Activated gamma-delta T cell (primary cell): ENCODE measurements around the gene DOCK2.

ENCODE experiments used
- DNase-seq: peaks from one replicate; lab custom pipeline; 2025; lab: John Stamatoyannopoulos, UW

Gene DOCK2

DNA sequence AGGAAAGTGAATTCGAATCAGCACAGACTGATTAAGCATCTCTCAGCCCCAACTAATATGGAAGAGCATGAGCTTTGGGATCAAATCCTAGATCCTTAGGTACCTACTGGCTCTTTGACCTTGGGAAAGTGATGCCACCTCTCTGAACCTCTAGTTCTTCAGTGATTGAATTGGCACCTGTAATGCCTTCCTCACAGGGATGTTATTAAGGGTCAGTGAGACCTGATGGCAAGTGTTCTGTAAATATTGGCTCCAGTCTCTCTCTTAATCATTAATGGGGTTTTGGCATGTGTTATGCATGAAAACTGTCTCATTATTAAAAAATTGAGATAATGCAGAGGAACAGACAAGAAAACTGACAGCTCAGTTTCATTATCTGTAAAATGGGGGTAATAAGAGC is 227.4 kb downstream of the DOCK2 start:
- no peak for DNase-seq

DNA sequence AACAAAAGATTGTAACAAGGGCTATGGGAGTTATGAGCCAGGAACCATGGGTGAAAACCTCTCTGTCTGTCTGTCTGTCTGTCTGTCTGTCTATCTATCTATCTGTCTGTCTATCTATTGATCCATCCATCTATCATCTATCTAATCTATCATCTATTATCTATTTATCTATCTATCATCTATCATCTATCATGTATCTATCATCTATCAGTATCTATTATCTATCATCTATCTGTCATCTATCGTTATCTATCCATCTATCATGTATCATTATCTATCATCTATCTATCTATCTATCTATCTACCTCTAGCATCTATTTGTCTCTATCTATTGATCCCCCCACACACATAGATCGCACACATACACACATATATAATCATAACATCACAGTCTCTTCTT is 230.3 kb downstream of the DOCK2 start:
- no peak for DNase-seq

GRCh38 chr5:169869066-169869465 is 232.0 kb downstream of the DOCK2 start:
- no peak for DNase-seq

DNA sequence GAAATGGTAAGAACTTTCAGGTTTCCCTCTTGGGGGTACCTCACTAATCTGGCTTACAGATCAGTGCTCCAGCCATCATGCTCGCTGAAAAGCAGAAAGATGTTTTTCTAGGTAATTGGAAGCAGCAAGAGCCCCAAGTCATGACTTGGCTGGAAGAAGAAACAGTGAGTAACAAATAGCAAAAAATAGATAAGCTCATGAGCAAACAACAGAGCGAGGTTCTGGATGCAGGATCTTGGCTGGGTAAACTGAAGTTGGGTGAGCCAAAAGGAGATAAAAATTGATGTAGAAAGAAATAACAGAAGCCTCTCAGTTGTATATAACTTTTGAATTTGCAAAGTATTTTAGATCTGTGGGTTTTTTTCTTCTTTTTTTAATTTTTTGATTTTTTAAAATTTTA is 233.1 kb downstream of the DOCK2 start:
- no peak for DNase-seq

GRCh38 chr5:169871826-169872490 is 234.9 kb downstream of the DOCK2 start:
- DNase-seq = no peak

- DNase-seq = no peak
Observed at GRCh38 chr5:169873642-169874041, 236.6 kb downstream of the DOCK2 start.

- DNase-seq = no peak
Observed at GRCh38 chr5:169874621-169875020, 237.5 kb downstream of the DOCK2 start.

DNA sequence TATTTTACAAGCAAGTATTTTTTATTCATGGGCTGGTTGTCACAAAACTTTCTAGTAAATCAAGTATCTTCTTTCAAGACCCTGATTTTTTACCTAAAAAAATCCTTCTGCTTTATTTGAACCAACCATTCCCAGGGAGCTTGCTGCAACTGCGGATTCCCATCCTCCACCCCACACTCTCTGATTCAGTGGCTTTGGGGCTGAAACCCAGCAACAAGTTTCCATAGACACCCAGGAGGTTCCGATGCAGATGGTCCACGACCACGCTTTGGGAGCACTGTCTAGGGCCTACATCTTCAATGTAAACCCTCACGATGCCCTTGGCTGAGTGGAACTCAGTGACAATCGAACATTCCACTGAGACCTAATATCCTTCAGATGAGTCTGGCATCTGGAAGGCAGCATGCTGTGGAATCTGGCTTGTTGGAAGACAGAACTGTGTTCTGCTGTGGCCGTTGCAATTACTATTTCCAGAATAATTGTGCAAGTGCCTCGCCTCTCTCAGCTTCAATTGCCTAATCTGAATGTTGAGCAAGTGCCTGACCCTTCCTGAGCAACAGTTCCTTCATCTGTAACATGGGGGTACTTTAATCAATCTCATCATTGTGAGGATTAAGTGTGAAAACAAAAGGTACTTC is 238.1 kb downstream of the DOCK2 start:
- DNase-seq = no peak

DNA sequence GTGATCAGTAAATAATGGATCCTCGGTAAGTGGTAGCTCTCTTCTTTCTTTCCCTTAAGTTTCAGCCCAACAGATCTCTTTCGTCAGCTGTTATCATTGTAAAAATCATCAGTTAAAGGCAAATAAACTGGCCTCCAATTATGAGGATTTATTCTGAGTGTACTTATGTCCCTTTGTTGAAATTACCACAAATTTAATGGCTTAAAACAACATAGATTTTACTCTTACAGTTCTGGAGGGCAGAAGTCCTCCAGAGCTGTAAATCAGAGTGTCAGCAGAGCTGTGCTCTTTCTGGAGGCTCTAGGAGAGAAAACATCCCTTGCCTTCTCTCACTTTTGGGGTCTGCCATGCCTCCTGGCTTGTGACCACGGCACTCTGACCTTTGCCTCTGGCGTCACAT is 238.7 kb downstream of the DOCK2 start:
- no peak for DNase-seq

DNA sequence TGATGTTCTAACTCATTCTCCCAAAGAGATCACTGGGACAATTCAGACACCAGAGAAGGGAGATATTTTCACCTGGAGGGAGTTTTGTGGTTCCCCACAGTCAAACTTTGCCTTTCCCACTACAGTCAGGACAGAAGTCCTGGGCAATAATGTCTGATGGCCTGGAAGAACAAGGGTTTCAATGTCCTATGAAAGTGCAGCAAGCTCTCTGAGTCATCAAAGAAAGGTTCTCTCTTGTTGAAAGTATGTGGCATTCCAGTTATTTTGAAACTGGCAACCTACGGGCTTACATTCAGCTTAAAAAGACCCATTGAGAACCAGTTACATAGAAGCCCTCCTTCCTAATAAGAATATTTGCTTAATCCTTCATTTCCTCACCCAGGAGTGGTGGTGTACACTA is 239.3 kb downstream of the DOCK2 start:
- no peak for DNase-seq

GRCh38 chr5:169880012-169880663 is 243.1 kb downstream of the DOCK2 start:
- no peak for DNase-seq

DNA sequence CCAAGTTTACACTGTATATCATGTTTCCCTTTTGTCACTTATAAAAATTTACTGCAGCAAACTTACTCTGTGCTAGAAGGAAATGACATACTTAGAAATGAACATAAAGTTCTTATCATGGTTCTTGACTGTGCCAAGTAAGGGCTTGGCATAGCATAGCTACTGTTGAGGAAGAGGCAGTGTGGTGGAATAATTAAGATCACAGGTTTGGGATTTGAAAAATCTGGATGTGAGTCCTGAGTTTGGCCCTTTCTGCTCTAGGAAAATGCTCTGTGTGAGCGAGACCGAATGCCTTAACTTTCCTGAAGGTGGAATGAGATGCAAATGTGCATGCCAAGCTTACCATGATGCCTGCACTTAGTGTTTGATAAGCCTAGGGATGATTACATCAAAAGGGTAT is 243.7 kb downstream of the DOCK2 start:
- DNase-seq = no peak

GRCh38 chr5:169881702-169882303 is 244.7 kb downstream of the DOCK2 start:
- no peak for DNase-seq

DNA sequence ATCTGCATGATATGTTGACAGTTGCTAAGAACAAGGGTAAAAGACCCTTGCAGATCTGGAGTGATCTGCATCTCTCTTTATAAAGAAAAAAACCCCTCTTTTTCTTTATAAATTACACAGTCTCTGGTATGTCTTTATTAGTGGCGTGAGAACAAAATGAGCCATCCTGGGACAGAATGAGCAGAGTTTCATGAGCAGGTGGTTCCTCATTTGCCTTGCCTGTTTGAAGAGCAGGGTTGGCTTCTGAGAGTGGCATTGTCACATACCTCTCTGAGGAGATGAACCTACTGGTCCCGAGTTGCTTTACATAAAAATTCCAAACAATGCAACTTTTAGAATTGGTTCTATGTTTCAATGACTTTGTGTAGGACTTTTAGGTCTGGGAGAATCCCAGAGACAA is 249.0 kb downstream of the DOCK2 start:
- no peak for DNase-seq

- DNase-seq = no peak
Observed at GRCh38 chr5:169886677-169887076, 249.6 kb downstream of the DOCK2 start.

DNA sequence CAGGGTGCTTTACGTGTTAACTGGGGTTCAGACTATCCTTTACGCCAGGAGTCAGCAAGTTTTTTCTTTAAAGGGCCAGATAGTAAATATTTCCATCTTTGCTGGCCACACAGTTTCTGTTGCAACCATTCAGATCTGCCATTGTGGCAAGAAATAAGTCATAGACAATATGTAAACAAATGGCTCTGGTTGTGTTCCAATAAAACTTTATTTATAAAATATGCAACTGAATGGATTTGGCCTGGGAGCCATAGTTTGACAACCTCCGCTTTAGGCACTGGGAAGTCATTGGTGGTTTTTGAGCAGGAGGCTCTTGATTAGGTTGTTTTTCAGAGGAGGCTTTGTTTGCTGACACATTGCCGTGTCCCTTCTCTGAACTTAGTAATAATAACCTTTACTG is 252.5 kb downstream of the DOCK2 start:
- DNase-seq = no peak

DNA sequence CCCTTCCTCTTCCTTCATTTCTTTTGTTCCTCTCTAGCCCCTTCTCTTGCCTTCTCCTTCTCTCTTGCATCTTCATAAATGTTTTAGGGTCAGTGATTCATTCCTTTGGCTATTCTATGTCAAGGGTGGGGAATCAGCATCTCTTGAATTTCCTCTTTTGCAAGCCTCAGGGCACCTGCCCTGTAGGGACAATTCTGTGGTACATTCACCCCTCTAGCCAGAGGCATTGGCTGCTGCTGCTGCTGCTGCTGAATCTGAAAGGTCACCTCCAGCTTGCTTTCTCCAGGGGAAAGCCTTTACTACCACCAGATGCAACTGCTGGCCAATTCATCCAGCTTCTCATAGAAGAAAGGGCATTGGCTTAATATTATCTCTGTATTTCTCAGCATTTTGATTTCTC is 255.9 kb downstream of the DOCK2 start:
- DNase-seq = no peak

DNA sequence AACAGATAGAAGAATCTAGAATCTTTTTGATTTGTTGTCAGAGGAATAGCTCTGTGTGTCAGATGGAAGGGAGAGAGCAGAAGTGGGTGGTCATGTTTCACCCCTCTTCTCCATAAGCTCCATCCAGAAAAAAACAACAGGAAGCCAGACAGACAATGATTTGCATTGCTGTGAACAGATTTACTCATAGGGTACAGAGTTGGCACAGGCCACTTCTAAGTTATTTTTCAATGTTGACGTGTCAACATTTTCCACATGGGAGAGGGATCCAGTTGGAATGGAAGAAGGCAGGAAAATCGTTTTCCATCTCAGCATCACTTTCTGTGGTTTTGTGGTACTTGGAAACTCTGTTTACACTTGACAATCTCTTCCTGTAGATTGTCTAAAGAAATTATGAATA is 256.5 kb downstream of the DOCK2 start:
- DNase-seq = no peak

GRCh38 chr5:169895926-169896325 is 258.9 kb downstream of the DOCK2 start:
- DNase-seq = no peak

DNA sequence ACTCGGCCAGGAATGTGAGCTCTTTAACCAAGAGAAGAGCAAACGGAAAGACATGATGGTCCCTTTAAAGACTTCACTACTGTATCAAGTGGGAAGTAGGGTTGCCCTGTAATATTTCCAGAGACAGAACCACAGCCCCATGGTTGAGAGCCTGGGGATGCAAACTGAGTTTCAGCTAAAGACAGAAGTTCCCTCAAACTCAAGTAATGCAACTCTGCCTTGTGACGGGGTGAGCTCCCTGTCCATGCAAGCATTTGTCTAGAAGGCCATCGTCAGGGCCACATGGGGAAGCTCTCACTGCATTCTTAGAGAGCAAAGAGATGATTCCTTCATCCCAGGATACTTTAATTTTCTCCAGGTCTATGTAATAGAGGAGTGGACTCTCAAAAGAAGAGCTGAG is 260.4 kb downstream of the DOCK2 start:
- no peak for DNase-seq

- no peak for DNase-seq
Observed at GRCh38 chr5:169901896-169902295, 264.8 kb downstream of the DOCK2 start.

GRCh38 chr5:169904059-169904458 is 267.0 kb downstream of the DOCK2 start:
- no peak for DNase-seq

- no peak for DNase-seq
Observed at GRCh38 chr5:169904508-169904907, 267.4 kb downstream of the DOCK2 start.
